HCT116 (cell line): ENCODE data around the gene STX12.

Experiments used
- CTCF ChIP-seq, 3 experiments: fragments of 200-600 bp in 1 of 3; sonication (generic) in 1 of 3; IDR thresholded peaks in 2 of 3; conservative IDR thresholded peaks in 1 of 3; 2 replicates each; pipeline ENCODE4 v1.5.1; 2012 to 2017; ENCODE audit warnings: low read depth in 2 of 3, low read length in 2 of 3, antibody characterized with exemption in 1 of 3, borderline replicate concordance in 1 of 3, control low read depth in 1 of 3, mild to moderate bottlenecking in 1 of 3, mixed read lengths in 1 of 3, mixed run types in 1 of 3, moderate library complexity in 1 of 3; ENCODE audit not compliant: insufficient read depth in 1 of 3
- ELF1 ChIP-seq: IDR thresholded peaks from 2 replicates; pipeline ENCODE4 v1.6.1; 2012; ENCODE audit warnings: low read depth, borderline replicate concordance
- EZH2 ChIP-seq: fragments of 200-600 bp; sonication (generic); IDR thresholded peaks from 2 replicates; pipeline ENCODE4 v1.6.1; 2017; ENCODE audit warnings: antibody characterized with exemption, mixed run types
- EZH2phosphoT487 ChIP-seq: fragments of 200-600 bp; IDR thresholded peaks from 2 replicates; pipeline ENCODE4 v1.6.1; 2018; ENCODE audit warnings: antibody characterized with exemption, borderline replicate concordance
- FOSL1 ChIP-seq: IDR thresholded peaks from 2 replicates; pipeline ENCODE4 v1.6.1; 2012; ENCODE audit warnings: low read depth
- JUND ChIP-seq: IDR thresholded peaks from 2 replicates; pipeline ENCODE4 v1.6.1; 2012
- POLR2A ChIP-seq: IDR thresholded peaks from 2 replicates; pipeline ENCODE4 v1.7.0; 2011; ENCODE audit warnings: borderline replicate concordance; ENCODE audit not compliant: insufficient read depth, insufficient read length; ENCODE audit errors: extremely low read depth
- RAD21 ChIP-seq: IDR thresholded peaks from 2 replicates; pipeline ENCODE4 v1.6.1; 2012; ENCODE audit warnings: low read depth, mild to moderate bottlenecking
- REST ChIP-seq: IDR thresholded peaks from 2 replicates; pipeline ENCODE4 v1.6.1; 2012; ENCODE audit warnings: low read depth
- SIN3A ChIP-seq: IDR thresholded peaks from 2 replicates; pipeline ENCODE4 v1.6.1; 2012; ENCODE audit warnings: low read depth

GRCh38 chr1:27868932-27869718, 96.1 kb downstream of the STX12 start:
- TF ChIP-seq CTCF (IDR thresholded peaks at IDR 0.05 in 2 of 3, conservative IDR thresholded peaks at IDR 0.05 in 1 of 3; ENCODE audit: borderline replicate concordance in 1 of 3, insufficient read depth in 1 of 3, low read depth in 2 of 3, low read length in 2 of 3), result no peak
- TF ChIP-seq EZH2, result no peak
- TF ChIP-seq SIN3A, result no peak
- no peak for TF ChIP-seq POLR2A
- no peak for TF ChIP-seq REST
- TF ChIP-seq JUND, result no peak
- TF ChIP-seq RAD21, result no peak
- no peak for TF ChIP-seq FOSL1
- no peak for TF ChIP-seq ELF1
- no peak for TF ChIP-seq EZH2phosphoT487
